IPS DF 6.9 (cell line): ENCODE results near the gene LILRA1.
"Not testable (repeated sequence)": the region's sequence is repeated elsewhere in the genome, so short reads cannot be mapped to it uniquely, and the experiment has no call there.

Experiments used
- DNase-seq: peaks from one replicate; pipeline ENCODE4 v3.0.0-alpha.2; 2013; ENCODE audit warnings: low read depth, low spot score
- H3K27ac ChIP-seq: one replicate; pipeline ENCODE4 v1.5.1; 2013; ENCODE audit warnings: low read length, control low read depth
- H3K27me3 ChIP-seq: 2 replicates; pipeline ENCODE4 v1.6.1; 2013; ENCODE audit warnings: mild to moderate bottlenecking, low read length; ENCODE audit not compliant: control insufficient read depth, insufficient read depth
- H3K36me3 ChIP-seq: 2 replicates; pipeline ENCODE4 v1.6.1; 2013; ENCODE audit warnings: low read length; ENCODE audit not compliant: control insufficient read depth, insufficient read depth
- H3K4me1 ChIP-seq: 2 replicates; pipeline ENCODE4 v1.6.1; 2013; ENCODE audit warnings: low read length; ENCODE audit not compliant: control insufficient read depth, insufficient read depth
- H3K4me3 ChIP-seq: 2 replicates; pipeline ENCODE4 v1.5.1; 2013; ENCODE audit warnings: mild to moderate bottlenecking, low read length
- H3K9me3 ChIP-seq: 2 replicates; pipeline ENCODE4 v1.6.1; 2013; ENCODE audit warnings: low read length, inconsistent platforms; ENCODE audit not compliant: control insufficient read depth, insufficient read depth
- WGBS: extraction: QIAGEN DNeasy Blood & Tissue Kit; methylation state at CpG from one replicate; pipeline ENCODE4 v1.1.7; 2013; ENCODE audit warnings: mixed read lengths, missing lambda C conversion rate; ENCODE audit not compliant: insufficient read length, insufficient coverage; 5-methylcytosine and 5-hydroxymethylcytosine counted together

Gene LILRA1

DNA sequence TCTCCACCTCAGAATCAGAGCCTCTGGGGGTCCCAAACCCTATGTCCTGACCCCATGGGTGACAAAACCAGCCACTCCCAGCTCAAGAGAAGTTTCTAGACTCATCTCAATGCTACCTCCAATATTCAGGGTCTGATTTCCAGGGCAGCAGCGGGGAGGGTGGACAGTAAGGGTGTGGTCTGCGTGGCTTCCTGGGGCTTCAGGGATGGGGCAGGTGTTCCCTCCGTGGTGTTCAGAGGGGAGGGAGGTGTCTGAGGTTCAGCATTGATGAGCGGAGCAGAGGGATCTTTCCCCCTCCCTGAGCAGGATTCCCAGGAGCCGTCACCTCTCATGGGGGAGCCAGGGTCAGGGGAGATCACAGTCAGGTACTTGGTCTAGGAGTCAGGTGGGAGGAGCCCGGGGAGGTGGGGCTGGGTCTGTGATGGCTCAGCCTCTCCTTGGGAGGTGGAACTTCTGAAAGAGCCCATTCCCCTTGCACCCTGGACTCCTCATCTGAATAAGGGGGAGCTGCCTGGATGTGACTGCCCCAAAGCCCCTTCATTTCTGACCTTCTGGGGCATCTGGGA, 16.9 kb upstream of the LILRA1 start:
- Histone ChIP-seq H3K9me3 (peaks cover 9% of the 10 kb centered on the region), H3K36me3 (no peaks in the 10 kb centered on the region), H3K27me3 (no peaks in the 10 kb centered on the region), H3K4me1 (no peaks in the 10 kb centered on the region), H3K27ac (no peak overlapping the region), H3K4me3 (no peak overlapping the region)
- no peak for DNase-seq
- WGBS = no CpG with 5 or more reads among the region's 6 CpGs

GRCh38 chr19:54577334-54577733, 16.1 kb upstream of the LILRA1 start:
- Histone ChIP-seq H3K27me3 (no peaks in the 10 kb centered on the region), H3K27ac (no peak overlapping the region), H3K36me3 (no peaks in the 10 kb centered on the region), H3K9me3 (peaks cover 4% of the 10 kb centered on the region; the same call in 1 of the 2 replicates), H3K4me1 (no peaks in the 10 kb centered on the region), H3K4me3 (no peak overlapping the region)
- whole genome bisulfite sequencing = no CpG with 5 or more reads among the region's 3 CpGs
- DNase-seq = no peak

DNA sequence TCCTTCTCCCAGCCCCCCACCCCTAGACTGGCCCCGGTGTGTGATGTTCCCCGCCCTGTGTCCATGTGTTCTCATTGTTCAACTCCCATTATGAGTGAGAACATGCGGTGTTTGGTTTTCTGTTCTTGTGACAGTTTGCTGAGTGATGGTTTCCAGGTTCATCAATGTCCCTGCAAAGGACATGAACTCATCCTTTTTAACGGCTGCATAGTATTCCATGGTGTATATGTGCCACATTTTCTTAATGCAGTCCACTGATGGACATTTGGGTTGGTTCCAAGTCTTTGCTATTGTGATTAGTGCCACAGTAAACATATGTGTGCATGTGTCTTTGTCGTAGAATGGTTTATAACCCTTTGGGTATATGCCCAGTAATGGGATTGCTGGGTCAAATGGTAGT, 15.2 kb upstream of the LILRA1 start:
- not testable (repeated sequence) for H3K27me3 ChIP-seq, H3K9me3 ChIP-seq, H3K27ac ChIP-seq, H3K4me1 ChIP-seq, DNase-seq, H3K36me3 ChIP-seq, H3K4me3 ChIP-seq
- WGBS = no CpG with 5 or more reads among the region's 5 CpGs

GRCh38 chr19:54586397-54586796, 7.0 kb upstream of the LILRA1 start:
- H3K4me1 ChIP-seq = no peaks in the 10 kb centered on the region
- H3K27ac ChIP-seq = no peak overlapping the region
- WGBS = no CpG with 5 or more reads among the region's 5 CpGs
- H3K4me3 ChIP-seq = no peak overlapping the region
- no peak for DNase-seq
- no peaks in the 10 kb centered on the region for H3K36me3 ChIP-seq
- H3K9me3 ChIP-seq = peaks cover 6% of the 10 kb centered on the region
- H3K27me3 ChIP-seq = no peaks in the 10 kb centered on the region

GRCh38 chr19:54587026-54587425, 6.4 kb upstream of the LILRA1 start:
- Histone ChIP-seq H3K4me3 (no peak overlapping the region), H3K27me3 (no peaks in the 10 kb centered on the region), H3K36me3 (no peaks in the 10 kb centered on the region), H3K27ac (no peak overlapping the region), H3K4me1 (no peaks in the 10 kb centered on the region), H3K9me3 (peaks cover 6% of the 10 kb centered on the region)
- no CpG with 5 or more reads among the region's 7 CpGs for WGBS
- no peak for DNase-seq

GRCh38 chr19:54593931-54594626, 647 bp downstream of the LILRA1 start:
- peaks cover 13% of the 10 kb centered on the region for H3K9me3 ChIP-seq
- no CpG with 5 or more reads among the region's 9 CpGs for WGBS
- not testable (repeated sequence) for DNase-seq, H3K36me3 ChIP-seq, H3K4me3 ChIP-seq, H3K27me3 ChIP-seq, H3K27ac ChIP-seq, H3K4me1 ChIP-seq

GRCh38 chr19:54594737-54595136, 1.3 kb downstream of the LILRA1 start:
- Histone ChIP-seq H3K27me3 (no peaks in the 10 kb centered on the region), H3K27ac (no peak overlapping the region), H3K4me1 (no peaks in the 10 kb centered on the region; the same call in 1 of the 2 replicates), H3K4me3 (no peak overlapping the region), H3K36me3 (no peaks in the 10 kb centered on the region), H3K9me3 (peaks cover 11% of the 10 kb centered on the region)
- no CpG with 5 or more reads among the region's 5 CpGs for WGBS
- no peak for DNase-seq

DNA sequence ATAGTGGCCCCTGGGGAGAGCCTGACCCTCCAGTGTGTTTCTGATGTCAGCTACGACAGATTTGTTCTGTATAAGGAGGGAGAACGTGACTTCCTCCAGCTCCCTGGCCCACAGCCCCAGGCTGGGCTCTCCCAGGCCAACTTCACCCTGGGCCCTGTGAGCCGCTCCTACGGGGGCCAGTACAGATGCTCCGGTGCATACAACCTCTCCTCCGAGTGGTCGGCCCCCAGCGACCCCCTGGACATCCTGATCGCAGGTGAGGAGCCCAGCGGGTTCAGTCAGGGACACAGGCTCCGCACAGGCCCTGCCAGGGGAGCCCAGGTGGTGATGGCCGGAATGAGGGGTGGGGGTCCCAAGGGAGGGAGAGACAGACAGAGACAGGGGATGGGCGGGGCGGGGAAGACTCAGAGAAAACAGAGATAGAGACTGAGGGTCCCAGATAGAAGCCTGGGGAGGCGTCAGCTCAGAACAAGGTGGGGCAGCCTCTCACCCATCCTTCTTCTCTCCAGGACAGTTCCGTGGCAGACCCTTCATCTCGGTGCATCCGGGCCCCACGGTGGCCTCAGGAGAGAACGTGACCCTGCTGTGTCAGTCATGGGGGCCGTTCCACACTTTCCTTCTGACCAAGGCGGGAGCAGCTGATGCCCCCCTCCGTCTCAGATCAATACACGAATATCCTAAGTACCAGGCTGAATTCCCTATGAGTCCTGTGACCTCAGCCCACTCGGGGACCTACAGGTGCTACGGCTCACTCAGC, 2.4 kb downstream of the LILRA1 start:
- not testable (repeated sequence) for DNase-seq, H3K36me3 ChIP-seq, H3K4me1 ChIP-seq, H3K27ac ChIP-seq, H3K4me3 ChIP-seq, H3K27me3 ChIP-seq
- H3K9me3 ChIP-seq = peaks cover 15% of the 10 kb centered on the region
- no CpG with 5 or more reads among the region's 26 CpGs for WGBS

DNA sequence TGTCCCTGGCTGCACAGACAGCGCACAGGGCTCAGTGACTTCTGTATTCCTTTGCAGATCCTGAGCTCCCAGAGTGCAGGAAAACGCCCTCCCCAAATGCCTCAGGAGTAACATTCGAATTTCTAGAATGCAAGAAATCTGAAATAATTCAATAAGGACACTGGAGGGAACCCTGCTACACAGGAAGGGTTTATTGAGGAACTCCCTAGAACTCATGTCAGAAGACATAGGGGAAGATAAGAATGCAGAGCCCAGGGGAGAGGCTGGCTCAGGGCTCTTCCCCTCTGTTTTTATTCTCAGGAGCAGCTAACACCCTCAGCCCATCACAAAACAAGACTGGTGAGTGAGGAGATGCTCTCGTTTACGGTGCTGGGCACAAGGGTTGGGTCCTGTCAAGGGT, 6.8 kb downstream of the LILRA1 start:
- Histone ChIP-seq H3K27me3 (no peaks in the 10 kb centered on the region), H3K4me1 (no peaks in the 10 kb centered on the region), H3K9me3 (peaks cover 11% of the 10 kb centered on the region), H3K36me3 (no peaks in the 10 kb centered on the region), H3K4me3 (no peak overlapping the region; the same call in 1 of the 2 replicates), H3K27ac (no peak overlapping the region)
- no peak for DNase-seq
- no CpG with 5 or more reads among the region's 5 CpGs for WGBS

DNA sequence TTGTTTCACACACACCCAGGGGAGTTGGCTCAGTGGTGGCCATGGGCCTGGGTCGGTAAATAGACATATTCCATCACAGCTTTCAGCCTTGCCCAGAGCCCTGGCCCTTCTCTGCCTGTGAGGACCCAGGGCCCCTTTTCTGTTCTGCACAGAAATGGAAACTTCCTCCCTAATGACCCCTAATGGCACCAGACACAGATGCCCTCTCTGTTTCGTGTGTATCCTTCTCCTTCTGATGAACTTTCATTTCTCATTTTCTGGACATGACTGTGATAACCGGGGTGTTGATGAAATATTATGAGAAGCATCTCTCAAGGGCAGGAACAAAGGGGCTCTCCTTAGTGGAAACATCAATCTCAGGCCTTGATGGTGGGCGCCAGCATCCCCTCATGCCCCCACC, 12.8 kb downstream of the LILRA1 start:
- no peaks in the 10 kb centered on the region for H3K27me3 ChIP-seq
- DNase-seq = no peak
- no peaks in the 10 kb centered on the region; the same call in 1 of the 2 replicates for H3K36me3 ChIP-seq
- H3K9me3 ChIP-seq = peaks cover 21% of the 10 kb centered on the region
- no peaks in the 10 kb centered on the region for H3K4me1 ChIP-seq
- no peak overlapping the region for H3K4me3 ChIP-seq
- WGBS = no CpG with 5 or more reads among the region's 4 CpGs
- H3K27ac ChIP-seq = no peak overlapping the region
